ENCODE measurements around the gene PDHA2.

The PDHA2 gene

DNA sequence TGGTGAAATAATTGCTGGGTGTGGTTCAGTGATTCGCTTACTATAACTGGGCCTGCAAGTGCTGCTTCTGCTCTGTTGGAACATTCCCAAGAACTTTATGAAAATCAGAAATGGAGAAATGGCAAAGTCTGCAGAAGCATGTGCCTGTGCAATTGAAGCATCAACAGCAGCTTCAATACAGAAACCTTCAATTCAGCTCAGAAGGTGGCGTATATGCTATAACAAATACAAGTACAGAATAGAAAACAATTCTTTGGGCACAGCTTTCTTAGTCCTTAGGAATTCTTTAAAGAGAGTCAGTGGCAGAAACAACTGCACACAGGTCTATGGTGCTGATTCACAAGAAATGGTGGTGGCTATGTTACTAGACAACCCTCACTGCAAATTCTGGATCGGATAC lies 18.0 kb upstream of the PDHA2 start:
- no peaks in the 10 kb centered on the region for H3K9me3 ChIP-seq (ENCODE audit: insufficient read depth, low read length)
- H3K27ac ChIP-seq (ENCODE audit: low read depth, low read length) = no peak overlapping the region
- H3K27me3 ChIP-seq (ENCODE audit: low read length) = no peaks in the 10 kb centered on the region

DNA sequence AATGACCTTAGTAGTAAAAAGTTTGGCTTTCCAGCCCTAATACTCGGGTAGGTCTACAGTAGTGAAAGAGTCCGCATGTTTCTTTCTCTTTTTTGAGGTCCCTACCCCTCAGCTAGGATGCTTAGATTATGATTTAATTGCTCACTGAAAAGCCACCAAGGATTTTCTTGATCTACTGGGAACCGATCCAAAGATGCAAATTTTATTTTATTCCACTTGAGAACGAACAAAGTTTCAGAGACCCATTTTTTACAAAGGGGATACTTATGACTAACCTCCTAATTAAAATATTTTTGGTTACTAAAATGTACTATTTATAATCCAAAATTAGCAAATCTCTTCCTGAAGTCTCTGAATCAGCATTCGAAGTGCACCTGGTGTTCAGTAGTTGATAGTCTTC lies 14.3 kb upstream of the PDHA2 start:
- Histone ChIP-seq H3K9me3 (ENCODE audit: insufficient read depth, low read length) (no peaks in the 10 kb centered on the region), H3K9me2 (replicated peaks; ENCODE audit: insufficient read depth, low read length) (no peaks in the 10 kb centered on the region), H3K27ac (ENCODE audit: low read depth, low read length) (no peak overlapping the region), H3K4me3 (ENCODE audit: insufficient read depth, low read length, poor library complexity, severe bottlenecking) (no peak overlapping the region), H4K20me1 (ENCODE audit: low read depth, low read length) (no peaks in the 10 kb centered on the region), H3K9ac (ENCODE audit: low read length) (no peak overlapping the region), H3K79me2 (ENCODE audit: insufficient read depth, low read length) (no peaks in the 10 kb centered on the region), H3F3A (ENCODE audit: insufficient read depth) (no peaks in the 10 kb centered on the region), H2AFZ (ENCODE audit: low read depth, low read length, severe bottlenecking) (no peak overlapping the region), H3K4me2 (ENCODE audit: low read depth, low read length, poor library complexity, severe bottlenecking) (no peak overlapping the region), H3K36me3 (ENCODE audit: low read length) (no peaks in the 10 kb centered on the region), H3K27me3 (ENCODE audit: low read length) (no peaks in the 10 kb centered on the region)
- no peak for TF ChIP-seq EZH2phosphoT487 (conservative IDR thresholded peaks at IDR 0.05; ENCODE audit: low read length)
- TF ChIP-seq, protein P1, sequence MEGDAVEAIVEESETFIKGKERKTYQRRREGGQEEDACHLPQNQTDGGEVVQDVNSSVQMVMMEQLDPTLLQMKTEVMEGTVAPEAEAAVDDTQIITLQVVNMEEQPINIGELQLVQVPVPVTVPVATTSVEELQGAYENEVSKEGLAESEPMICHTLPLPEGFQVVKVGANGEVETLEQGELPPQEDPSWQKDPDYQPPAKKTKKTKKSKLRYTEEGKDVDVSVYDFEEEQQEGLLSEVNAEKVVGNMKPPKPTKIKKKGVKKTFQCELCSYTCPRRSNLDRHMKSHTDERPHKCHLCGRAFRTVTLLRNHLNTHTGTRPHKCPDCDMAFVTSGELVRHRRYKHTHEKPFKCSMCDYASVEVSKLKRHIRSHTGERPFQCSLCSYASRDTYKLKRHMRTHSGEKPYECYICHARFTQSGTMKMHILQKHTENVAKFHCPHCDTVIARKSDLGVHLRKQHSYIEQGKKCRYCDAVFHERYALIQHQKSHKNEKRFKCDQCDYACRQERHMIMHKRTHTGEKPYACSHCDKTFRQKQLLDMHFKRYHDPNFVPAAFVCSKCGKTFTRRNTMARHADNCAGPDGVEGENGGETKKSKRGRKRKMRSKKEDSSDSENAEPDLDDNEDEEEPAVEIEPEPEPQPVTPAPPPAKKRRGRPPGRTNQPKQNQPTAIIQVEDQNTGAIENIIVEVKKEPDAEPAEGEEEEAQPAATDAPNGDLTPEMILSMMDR (IDR thresholded peaks at IDR 0.05; ENCODE audit: insufficient read depth, low read length, poor library complexity, severe bottlenecking) = no peak

More for the DNA sequence above, 18.0 kb upstream of the PDHA2 start:
- H3K79me2 ChIP-seq (ENCODE audit: insufficient read depth, low read length) = no peaks in the 10 kb centered on the region
- no peak overlapping the region for H2AFZ ChIP-seq (ENCODE audit: low read depth, low read length, severe bottlenecking)
- H3F3A ChIP-seq (ENCODE audit: insufficient read depth) = no peaks in the 10 kb centered on the region
- TF ChIP-seq, protein P1 (IDR thresholded peaks at IDR 0.05; ENCODE audit: insufficient read depth, low read length, poor library complexity, severe bottlenecking) = no peak
- TF ChIP-seq EZH2phosphoT487 (conservative IDR thresholded peaks at IDR 0.05; ENCODE audit: low read length) = no peak
- no peaks in the 10 kb centered on the region for H3K36me3 ChIP-seq (ENCODE audit: low read length)
- no peak overlapping the region for H3K4me2 ChIP-seq (ENCODE audit: low read depth, low read length, poor library complexity, severe bottlenecking)
- no peak overlapping the region for H3K9ac ChIP-seq (ENCODE audit: low read length)
- H3K9me2 ChIP-seq (replicated peaks; ENCODE audit: insufficient read depth, low read length) = no peaks in the 10 kb centered on the region
- H3K4me3 ChIP-seq (ENCODE audit: insufficient read depth, low read length, poor library complexity, severe bottlenecking) = no peak overlapping the region
- H4K20me1 ChIP-seq (ENCODE audit: low read depth, low read length) = no peaks in the 10 kb centered on the region

DNA sequence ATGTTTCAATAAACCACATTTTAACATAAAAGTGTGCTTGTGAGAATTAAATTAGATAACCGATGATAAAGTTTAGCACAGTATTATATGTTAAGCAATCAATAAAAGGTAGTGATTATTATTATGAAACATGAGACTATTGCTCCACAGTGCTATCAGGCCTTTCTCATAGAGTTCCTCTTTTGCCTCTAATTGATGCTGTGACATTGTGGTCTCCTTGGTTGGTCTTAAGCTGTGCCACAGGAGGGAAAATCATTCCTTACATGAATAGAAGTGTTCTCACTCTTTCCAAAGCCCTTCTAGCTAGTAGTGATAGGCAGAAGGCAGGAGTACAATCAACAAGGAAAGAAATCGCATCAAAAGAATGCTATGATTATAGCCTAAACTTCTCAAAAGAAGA lies 9.2 kb upstream of the PDHA2 start:
- Histone ChIP-seq H4K20me1 (ENCODE audit: low read depth, low read length) (no peaks in the 10 kb centered on the region), H3K79me2 (ENCODE audit: insufficient read depth, low read length) (no peaks in the 10 kb centered on the region), H3K9me2 (replicated peaks; ENCODE audit: insufficient read depth, low read length) (no peaks in the 10 kb centered on the region), H3K9ac (ENCODE audit: low read length) (no peak overlapping the region), H2AFZ (ENCODE audit: low read depth, low read length, severe bottlenecking) (no peak overlapping the region), H3K36me3 (ENCODE audit: low read length) (no peaks in the 10 kb centered on the region), H3K9me3 (ENCODE audit: insufficient read depth, low read length) (no peaks in the 10 kb centered on the region), H3K4me3 (ENCODE audit: insufficient read depth, low read length, poor library complexity, severe bottlenecking) (no peak overlapping the region), H3K4me2 (ENCODE audit: low read depth, low read length, poor library complexity, severe bottlenecking) (no peak overlapping the region), H3F3A (ENCODE audit: insufficient read depth) (no peaks in the 10 kb centered on the region), H3K27ac (ENCODE audit: low read depth, low read length) (no peak overlapping the region), H3K27me3 (ENCODE audit: low read length) (no peaks in the 10 kb centered on the region)
- TF ChIP-seq EZH2phosphoT487 (conservative IDR thresholded peaks at IDR 0.05; ENCODE audit: low read length) = no peak
- TF ChIP-seq, protein P1 (IDR thresholded peaks at IDR 0.05; ENCODE audit: insufficient read depth, low read length, poor library complexity, severe bottlenecking) = no peak
